Tibial artery (tissue), 4 donors: ENCODE results near the gene FHOD3.

ENCODE experiments used
- DNase-seq, 2 donors: peaks; one replicate each; pipeline ENCODE4 v3.0.0-alpha.2; 2019
- H3K27ac ChIP-seq, 2 donors: fragments of 200-600 bp; sonication (generic) in 1 of 2; 1 replicate in 1 of 2; 2 replicates in 1 of 2; pipeline ENCODE4 v1.5.1; 2018 to 2019; ENCODE audit warnings: mild to moderate bottlenecking in 1 of 2
- H3K27me3 ChIP-seq, 2 donors: fragments of 200-600 bp; sonication (generic) in 1 of 2; one replicate each; pipeline versions ENCODE4 v1.5.1 to v1.6.0; 2016 to 2019
- H3K36me3 ChIP-seq, 3 donors: fragments of 200-600 bp; sonication (generic) in 2 of 3; one replicate each; pipeline ENCODE4 v1.5.1; 2016 to 2019; ENCODE audit warnings: mild to moderate bottlenecking in 2 of 3
- H3K4me1 ChIP-seq, 4 donors: fragments of 200-600 bp; sonication (generic) in 2 of 4; 1 replicate in 3 of 4; 2 replicates in 1 of 4; pipeline ENCODE4 v1.5.1; 2016 to 2019
- H3K4me3 ChIP-seq, 2 donors: fragments of 200-600 bp; sonication (generic) in 1 of 2; 1 replicate in 1 of 2; 2 replicates in 1 of 2; pipeline ENCODE4 v1.5.1; 2018 to 2019; ENCODE audit warnings: mild to moderate bottlenecking in 2 of 2
- H3K9me3 ChIP-seq, 3 donors: fragments of 200-600 bp; sonication (generic) in 1 of 3; one replicate each; pipeline ENCODE4 v1.5.1; 2016 to 2019
- intact Hi-C: fragments of 100-400 bp; cut with DNase I; formaldehyde crosslinking; loops from one replicate; pipeline ENCODE4 v1.15.0; 2023; ENCODE audit warnings: low total_unique reads
- TF ChIP-seq, protein P1 (sequence below), 2 experiments: fragments of 200-600 bp in 1 of 2; fragments of 450-650 bp in 1 of 2; IDR thresholded peaks; one replicate each; pipeline ENCODE4 v1.5.1; 2017 to 2019; ENCODE audit warnings: antibody characterized with exemption in 2 of 2, mild to moderate bottlenecking in 1 of 2, moderate library complexity in 1 of 2

FHOD3 gene

DNA sequence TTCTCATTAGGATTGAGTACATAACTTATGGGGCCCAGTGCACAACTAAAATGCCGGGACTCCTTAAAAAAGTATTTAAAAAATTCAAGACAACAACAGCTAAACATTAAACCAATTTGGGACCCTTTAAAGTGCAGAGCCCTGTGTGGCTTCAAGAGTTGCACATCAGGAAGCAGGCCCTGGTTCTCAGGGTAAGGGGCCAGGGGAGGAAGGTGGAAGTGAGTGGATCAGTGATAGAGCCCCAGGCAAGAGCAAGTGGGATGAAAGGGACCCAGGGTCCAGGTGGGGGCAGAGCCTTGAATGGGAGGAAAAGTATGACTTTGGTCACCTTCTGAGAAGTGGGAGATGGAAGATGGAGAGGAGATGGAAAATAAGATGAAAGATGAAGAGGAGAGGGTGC is 2.3 kb upstream of the FHOD3 start:
- Histone ChIP-seq H3K36me3 (no peaks in the 10 kb centered on the region), H3K4me3 (no peak overlapping the region), H3K27ac (no peak overlapping the region), H3K4me1 (peaks cover 0 to 19% (median 9%) of the 10 kb centered on the region in 4 donors), H3K27me3 (no peaks in the 10 kb centered on the region), H3K9me3 (no peaks in the 10 kb centered on the region)
- TF ChIP-seq, protein P1, sequence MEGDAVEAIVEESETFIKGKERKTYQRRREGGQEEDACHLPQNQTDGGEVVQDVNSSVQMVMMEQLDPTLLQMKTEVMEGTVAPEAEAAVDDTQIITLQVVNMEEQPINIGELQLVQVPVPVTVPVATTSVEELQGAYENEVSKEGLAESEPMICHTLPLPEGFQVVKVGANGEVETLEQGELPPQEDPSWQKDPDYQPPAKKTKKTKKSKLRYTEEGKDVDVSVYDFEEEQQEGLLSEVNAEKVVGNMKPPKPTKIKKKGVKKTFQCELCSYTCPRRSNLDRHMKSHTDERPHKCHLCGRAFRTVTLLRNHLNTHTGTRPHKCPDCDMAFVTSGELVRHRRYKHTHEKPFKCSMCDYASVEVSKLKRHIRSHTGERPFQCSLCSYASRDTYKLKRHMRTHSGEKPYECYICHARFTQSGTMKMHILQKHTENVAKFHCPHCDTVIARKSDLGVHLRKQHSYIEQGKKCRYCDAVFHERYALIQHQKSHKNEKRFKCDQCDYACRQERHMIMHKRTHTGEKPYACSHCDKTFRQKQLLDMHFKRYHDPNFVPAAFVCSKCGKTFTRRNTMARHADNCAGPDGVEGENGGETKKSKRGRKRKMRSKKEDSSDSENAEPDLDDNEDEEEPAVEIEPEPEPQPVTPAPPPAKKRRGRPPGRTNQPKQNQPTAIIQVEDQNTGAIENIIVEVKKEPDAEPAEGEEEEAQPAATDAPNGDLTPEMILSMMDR (IDR thresholded peaks at IDR 0.05) = no peak
- no peak for DNase-seq
- intact Hi-C loops = loop anchor here (5.0 to 10.0 kb wide), 3 partner anchors 72 to 277 kb away; no protein-coding TSS in a partner anchor

GRCh38 chr18:36295880-36296301 is 1.6 kb upstream of the FHOD3 start:
- Histone ChIP-seq H3K9me3 (no peaks in the 10 kb centered on the region), H3K4me1 (peaks cover 0 to 19% (median 9%) of the 10 kb centered on the region in 4 donors), H3K36me3 (no peaks in the 10 kb centered on the region), H3K27ac (peak overlapping the region; percentile 81 to 83), H3K4me3 (peak overlapping the region; percentile 64 to 70), H3K27me3 (no peaks in the 10 kb centered on the region)
- TF ChIP-seq, protein P1 (IDR thresholded peaks at IDR 0.05) = no peak
- intact Hi-C loops = loop anchor here (5.0 to 10.0 kb wide), 3 partner anchors 71 to 276 kb away; no protein-coding TSS in a partner anchor
- DNase-seq = no peak

- H3K27me3 ChIP-seq = no peaks in the 10 kb centered on the region
- peak overlapping the region; percentile 64 to 70 for H3K4me3 ChIP-seq
- intact Hi-C loops = loop anchor here (5.0 to 10.0 kb wide), 3 partner anchors 70 to 275 kb away; no protein-coding TSS in a partner anchor
- H3K36me3 ChIP-seq = no peaks in the 10 kb centered on the region
- H3K4me1 ChIP-seq = peaks cover 0 to 19% (median 9%) of the 10 kb centered on the region in 4 donors
- TF ChIP-seq, protein P1 (IDR thresholded peaks at IDR 0.05) = peak; percentile 37 to 62
- H3K27ac ChIP-seq = peak overlapping the region; percentile 81 to 83
- DNase-seq = peak; percentile 67 to 89
- no peaks in the 10 kb centered on the region for H3K9me3 ChIP-seq
These were observed 680 bp upstream of the FHOD3 start for GRCh38 chr18:36296650-36297416.

- H3K36me3 ChIP-seq = no peaks in the 10 kb centered on the region
- DNase-seq = peak in 1 of 2 donors; percentile 69
- no peaks in the 10 kb centered on the region for H3K27me3 ChIP-seq
- H3K27ac ChIP-seq = peak overlapping the region; percentile 63 to 83
- no peaks in the 10 kb centered on the region for H3K9me3 ChIP-seq
- H3K4me1 ChIP-seq = peaks cover 0 to 19% (median 12%) of the 10 kb centered on the region in 4 donors
- TF ChIP-seq, protein P1 (IDR thresholded peaks at IDR 0.05) = no peak
- intact Hi-C loops = loop anchor here (5.0 to 10.0 kb wide), 3 partner anchors 69 to 274 kb away; no protein-coding TSS in a partner anchor
- H3K4me3 ChIP-seq = peak overlapping the region; percentile 64 to 70
These were observed 721 bp downstream of the FHOD3 start for GRCh38 chr18:36298126-36298741.

DNA sequence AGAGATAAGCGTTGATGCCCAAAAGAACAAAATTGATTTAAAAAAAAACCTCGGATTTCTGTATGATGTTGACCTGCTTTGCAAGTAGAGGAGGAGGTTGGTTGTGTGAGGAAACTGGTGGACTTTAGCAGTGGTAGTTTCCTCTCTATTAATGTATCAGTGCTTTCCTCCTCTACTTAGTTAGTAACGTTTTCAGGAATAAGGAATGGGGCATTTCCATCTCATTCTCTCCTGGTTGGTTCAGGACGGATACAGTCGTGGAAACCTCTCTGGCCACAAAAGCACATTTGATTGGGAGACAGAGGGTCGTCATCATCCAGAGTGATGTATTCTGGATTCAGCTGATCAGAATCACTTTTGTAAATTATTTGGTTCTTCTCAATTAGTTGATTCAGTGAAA is 1.5 kb downstream of the FHOD3 start:
- intact Hi-C loops = loop anchor here (5.0 to 10.0 kb wide), 3 partner anchors 68 to 273 kb away; no protein-coding TSS in a partner anchor
- peak overlapping the region; percentile 64 to 70 for H3K4me3 ChIP-seq

More for the DNA sequence above, 1.5 kb downstream of the FHOD3 start:
- no peaks in the 10 kb centered on the region for H3K9me3 ChIP-seq
- no peaks in the 10 kb centered on the region for H3K36me3 ChIP-seq
- no peak for DNase-seq
- H3K27ac ChIP-seq = no peak overlapping the region
- TF ChIP-seq, protein P1 (IDR thresholded peaks at IDR 0.05) = no peak
- no peaks in the 10 kb centered on the region for H3K27me3 ChIP-seq
- peaks cover 0 to 19% (median 12%) of the 10 kb centered on the region in 4 donors for H3K4me1 ChIP-seq
